GM19043 (cell line): Measurements from ENCODE around the gene HTR3B.

Source experiments
- ATAC-seq: cut with Tn5 transposase; IDR thresholded peaks from one replicate; pipeline ENCODE4 v1.9.1; 2021; ENCODE audit warnings: low read depth; ENCODE audit not compliant: unreplicated experiment

The HTR3B gene

DNA sequence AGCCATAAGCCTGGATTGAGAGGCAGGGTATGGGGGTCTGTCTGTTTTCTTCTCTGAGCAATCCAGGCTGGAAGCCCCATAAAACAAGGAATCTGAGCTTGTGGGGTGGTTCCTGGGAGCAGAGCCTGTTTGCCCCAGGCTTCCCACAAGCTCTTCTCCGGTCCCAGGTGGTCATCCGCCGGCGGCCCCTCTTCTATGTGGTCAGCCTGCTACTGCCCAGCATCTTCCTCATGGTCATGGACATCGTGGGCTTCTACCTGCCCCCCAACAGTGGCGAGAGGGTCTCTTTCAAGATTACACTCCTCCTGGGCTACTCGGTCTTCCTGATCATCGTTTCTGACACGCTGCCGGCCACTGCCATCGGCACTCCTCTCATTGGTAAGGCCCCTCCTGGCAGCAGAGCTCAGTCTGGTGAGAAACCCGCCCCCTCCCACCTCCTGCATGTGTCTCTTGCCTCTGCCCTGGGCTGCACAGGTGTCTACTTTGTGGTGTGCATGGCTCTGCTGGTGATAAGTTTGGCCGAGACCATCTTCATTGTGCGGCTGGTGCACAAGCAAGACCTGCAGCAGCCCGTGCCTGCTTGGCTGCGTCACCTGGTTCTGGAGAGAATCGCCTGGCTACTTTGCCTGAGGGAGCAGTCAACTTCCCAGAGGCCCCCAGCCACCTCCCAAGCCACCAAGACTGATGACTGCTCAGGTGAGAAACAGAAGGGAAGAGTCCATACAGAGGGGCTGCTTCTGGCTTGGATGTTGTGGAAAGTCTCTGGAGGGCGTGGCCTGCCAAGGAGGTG is 82.0 kb downstream of the HTR3B start:
- ATAC-seq = no peak

DNA sequence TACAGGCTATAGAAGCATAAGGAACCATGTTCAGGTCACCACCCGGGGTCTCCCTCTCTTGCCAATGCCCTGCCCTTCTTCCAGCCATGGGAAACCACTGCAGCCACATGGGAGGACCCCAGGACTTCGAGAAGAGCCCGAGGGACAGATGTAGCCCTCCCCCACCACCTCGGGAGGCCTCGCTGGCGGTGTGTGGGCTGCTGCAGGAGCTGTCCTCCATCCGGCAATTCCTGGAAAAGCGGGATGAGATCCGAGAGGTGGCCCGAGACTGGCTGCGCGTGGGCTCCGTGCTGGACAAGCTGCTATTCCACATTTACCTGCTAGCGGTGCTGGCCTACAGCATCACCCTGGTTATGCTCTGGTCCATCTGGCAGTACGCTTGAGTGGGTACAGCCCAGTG is 84.8 kb downstream of the HTR3B start:
- ATAC-seq = no peak

DNA sequence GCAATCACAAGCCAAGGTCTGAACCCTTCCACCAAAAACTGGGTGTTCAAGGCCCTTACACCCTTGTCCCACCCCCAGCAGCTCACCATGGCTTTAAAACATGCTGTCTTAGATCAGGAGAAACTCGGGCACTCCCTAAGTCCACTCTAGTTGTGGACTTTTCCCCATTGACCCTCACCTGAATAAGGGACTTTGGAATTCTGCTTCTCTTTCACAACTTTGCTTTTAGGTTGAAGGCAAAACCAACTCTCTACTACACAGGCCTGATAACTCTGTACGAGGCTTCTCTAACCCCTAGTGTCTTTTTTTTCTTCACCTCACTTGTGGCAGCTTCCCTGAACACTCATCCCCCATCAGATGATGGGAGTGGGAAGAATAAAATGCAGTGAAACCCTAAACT is 85.3 kb downstream of the HTR3B start:
- ATAC-seq = no peak

DNA sequence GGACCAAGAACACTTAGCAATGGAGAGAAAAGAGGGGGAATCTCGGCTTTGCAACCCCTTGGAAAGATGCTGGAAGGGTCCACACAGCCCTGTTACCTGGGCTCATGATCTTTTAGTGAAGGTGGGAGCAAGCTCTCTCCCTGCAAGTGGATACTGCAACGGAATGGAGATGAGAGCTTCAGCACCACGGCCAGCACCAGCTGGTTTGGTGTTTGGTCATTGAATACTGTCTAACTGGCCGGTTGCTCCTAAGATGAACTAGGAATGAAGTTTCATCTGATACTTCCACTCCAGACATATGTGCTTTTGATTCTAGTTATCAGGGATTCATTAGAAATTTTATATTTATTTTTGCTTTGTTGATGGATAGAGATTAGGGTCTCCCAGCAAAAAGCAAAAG is 86.6 kb downstream of the HTR3B start:
- no peak for ATAC-seq

DNA sequence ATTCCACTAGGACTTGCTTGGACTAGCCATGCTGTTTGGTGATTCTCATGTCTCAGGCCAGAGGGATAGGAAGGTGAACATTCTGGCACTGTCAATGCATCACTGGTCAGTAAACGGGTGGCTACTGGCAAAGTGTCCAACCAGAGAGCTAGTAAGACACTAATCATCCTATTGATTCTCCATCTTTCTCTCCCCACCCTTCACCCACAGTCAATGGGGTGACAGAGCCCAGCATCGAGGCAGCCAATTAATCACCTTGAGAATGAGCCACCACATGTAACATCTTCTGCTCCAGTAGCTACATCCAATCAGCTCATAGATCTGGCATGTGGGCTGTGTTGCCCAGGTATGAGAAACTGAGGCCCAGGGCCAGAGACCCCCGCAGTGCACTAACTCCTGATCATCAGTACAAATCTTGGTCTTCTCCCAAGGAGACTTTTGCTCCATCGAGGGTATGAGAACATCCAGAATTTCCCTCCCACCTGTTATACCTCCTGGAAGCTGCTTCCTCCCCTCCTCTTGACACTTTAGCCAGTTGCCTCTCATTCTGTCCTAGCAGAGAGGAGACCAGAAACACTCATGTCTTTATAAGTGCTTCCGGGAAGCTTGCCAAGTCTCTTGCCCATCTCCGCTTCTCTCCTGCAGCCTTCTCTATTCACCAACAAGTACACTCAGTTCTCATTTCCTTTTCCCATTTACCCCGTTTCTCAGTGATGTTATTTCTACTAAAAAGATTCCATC is 87.3 kb downstream of the HTR3B start:
- no peak for ATAC-seq

DNA sequence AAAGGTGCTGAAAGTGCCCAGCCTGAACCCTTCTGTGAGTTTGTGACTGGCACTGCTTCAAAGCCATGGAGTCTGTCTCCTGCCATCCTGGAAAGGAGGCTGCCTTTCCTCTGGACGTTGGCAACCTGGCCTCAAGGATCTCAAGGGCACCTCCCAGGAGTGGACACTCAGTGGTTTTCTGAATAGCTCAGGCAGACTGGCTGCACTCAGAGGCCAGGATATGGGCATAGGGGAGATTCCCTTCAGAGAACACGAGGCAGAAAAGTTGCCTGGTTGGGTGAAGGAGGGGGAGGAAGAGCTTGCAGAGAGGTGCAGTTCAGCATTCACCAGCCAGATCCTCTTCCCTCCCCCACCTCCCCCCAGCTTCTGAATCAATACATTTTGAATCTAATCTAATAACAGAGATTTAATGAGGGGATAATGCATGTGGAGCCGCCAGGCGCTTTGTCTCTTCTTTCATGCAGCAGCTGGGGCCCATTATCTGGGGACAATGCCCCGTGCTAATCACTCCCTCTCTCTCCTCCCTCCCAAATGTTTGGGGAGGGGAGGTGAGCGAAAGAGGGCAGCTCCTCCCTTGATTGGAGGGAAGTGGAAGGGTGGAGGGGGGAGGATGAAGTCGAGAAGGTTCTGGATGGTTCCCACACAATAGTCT is 88.0 kb downstream of the HTR3B start:
- no peak for ATAC-seq

DNA sequence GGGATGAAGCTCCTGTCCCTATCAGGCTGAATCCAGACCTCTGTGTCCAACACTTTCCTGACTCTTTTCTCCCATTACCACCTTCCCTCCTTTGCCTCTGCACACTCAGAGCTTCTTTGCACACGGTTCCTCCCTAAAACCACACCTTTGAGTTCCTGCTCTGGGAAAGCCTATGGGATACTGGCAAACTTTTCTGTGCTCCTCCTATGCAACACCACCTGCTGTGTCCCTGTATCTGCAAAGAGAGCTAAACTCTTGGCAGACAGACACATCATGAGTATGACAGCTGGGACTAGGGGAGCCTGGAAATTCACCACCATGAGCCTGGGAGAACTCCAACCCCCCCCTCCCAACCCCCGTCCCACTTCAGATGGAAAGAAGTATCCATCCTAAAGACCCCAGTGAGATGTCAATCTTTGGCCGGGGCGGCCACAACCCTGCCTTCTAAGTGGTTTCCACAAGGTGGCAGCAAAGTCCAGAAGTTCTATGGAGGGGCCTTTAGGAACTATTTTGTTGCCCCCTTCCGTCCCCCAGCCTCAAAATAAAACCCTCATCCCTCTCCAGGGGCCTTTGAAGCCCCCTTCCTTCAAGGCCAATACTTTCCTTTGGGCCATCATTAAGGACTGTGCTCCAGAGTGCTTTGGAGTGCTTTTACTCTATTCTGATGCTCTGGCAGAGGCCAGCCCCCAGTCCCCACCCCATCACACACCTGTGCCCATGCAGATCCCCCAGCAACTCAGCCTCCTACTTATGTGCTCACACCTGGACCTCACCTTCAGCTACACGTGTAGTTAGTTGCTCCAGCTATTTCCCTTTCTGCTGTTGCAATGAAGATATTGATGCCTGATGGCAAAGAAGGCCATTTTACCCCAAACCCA is 89.7 kb downstream of the HTR3B start:
- no peak for ATAC-seq
